Activated CD4-positive, CD25-positive, alpha-beta regulatory T cell treated with anti-CD3 and anti-CD28 coated beads, Interleukin-2, amount 50 U/mL, for 72 hours (primary cell): ENCODE measurements around the gene KRTAP9-7.
A peak's percentile ranks its signal among the peaks of the same experiment; 100 is the strongest.

Source experiments
- DNase-seq: peaks from one replicate; pipeline ENCODE4 v3.0.0; 2021

Gene KRTAP9-7

DNA sequence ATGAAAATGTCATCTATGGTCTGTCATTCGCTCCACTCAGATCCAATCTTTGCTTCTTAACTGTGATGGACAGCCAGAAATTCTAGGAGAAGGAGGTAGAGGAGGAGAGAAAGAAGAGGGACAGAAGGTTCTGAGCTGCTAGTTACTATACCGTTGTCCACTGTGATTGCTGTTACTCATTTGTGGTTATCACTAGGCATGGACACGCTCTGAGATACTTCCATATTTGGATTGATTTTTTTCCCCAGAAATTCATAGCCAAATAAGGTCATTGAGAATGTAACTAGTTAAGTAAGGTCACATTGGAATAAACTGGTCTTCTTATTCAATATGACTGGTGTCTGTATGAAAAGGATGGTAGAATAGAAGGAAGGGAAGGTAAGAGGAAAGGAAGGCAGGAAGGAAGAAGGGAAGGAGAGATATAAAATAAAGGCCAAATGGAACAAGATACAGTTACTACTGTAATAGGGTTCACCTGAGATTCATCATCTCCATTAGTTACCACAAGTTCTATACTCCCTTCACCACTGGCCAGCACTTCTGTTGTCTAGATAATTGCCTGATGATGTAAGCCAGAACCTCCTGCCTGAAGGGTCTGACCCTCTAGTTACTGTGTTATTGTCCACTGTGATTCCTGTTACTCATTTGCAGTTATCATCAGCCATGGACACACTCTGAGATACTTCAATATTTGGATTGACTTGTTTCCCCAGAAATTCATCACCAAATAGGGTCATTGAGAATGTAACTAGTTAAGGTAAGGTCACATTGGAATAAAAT is 2.9 kb downstream of the KRTAP9-7 start:
- DNase-seq, result no peak

GRCh38 chr17:41284043-41284442 is 8.5 kb downstream of the KRTAP9-7 start:
- no peak for DNase-seq

GRCh38 chr17:41284546-41284945 is 9.0 kb downstream of the KRTAP9-7 start:
- no peak for DNase-seq

- no peak for DNase-seq
These were observed 11.6 kb downstream of the KRTAP9-7 start for GRCh38 chr17:41287050-41287449.

- DNase-seq, result no peak
These were observed 18.5 kb downstream of the KRTAP9-7 start for GRCh38 chr17:41294016-41294415.

- DNase-seq, result no peak
These were observed 21.3 kb downstream of the KRTAP9-7 start for GRCh38 chr17:41296846-41297245.

- no peak for DNase-seq
These were observed 23.1 kb downstream of the KRTAP9-7 start for GRCh38 chr17:41298458-41299135.

DNA sequence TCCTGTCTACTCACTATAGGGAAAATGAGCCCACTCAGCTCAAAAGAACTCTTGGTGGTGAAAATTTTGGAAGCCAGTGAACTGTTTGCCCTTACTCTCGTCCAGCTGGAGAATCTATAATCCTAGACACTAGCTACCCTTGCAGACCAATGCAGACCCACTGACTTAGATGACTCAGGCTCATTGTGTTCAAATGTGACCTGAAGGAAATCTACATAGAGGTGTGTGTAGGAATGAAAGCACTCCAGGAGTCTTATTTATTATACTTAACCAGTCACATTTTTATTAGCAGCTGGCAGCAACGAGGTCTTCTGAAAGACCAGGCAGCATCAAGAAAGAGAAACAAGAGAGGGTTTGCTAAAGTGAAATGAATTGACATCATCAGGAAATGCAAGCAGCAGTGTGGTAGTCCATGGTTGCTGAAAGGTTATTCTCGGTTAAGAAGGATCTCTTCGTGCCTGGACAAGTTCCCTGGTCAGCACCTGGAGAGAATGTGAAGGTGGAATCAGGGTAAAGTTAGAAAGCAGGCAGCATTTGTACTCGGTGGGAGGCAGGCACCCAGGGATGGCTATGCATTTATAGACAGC is 25.8 kb downstream of the KRTAP9-7 start:
- no peak for DNase-seq

- no peak for DNase-seq
These were observed 26.7 kb downstream of the KRTAP9-7 start, which contains the start of gene KRTAP29-1 for GRCh38 chr17:41301916-41302901. KRTAP29-1 (minus strand) TSS chr17:41302851; CDS start chr17:41302851, 0 bp downstream.

DNA sequence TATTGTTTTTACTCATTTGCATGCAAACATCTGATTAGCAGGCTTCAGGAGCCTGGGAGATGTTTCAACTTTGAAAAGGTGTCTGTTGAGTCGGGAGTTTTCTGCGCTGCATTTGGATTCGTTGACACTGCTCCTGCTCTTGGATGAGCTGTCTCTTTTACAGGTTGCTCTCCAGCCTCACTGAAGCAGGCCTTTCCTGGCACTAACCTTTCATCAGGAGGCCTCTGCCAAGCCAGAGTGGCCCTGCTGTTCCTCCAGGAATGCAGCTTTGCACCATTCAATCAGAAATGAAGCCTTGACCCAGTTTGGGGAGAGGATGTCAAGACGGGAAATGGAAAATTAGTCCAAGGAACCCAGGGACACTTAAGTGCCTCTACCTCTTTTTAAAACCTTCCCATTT is 27.5 kb downstream of the KRTAP9-7 start:
- DNase-seq, result no peak

DNA sequence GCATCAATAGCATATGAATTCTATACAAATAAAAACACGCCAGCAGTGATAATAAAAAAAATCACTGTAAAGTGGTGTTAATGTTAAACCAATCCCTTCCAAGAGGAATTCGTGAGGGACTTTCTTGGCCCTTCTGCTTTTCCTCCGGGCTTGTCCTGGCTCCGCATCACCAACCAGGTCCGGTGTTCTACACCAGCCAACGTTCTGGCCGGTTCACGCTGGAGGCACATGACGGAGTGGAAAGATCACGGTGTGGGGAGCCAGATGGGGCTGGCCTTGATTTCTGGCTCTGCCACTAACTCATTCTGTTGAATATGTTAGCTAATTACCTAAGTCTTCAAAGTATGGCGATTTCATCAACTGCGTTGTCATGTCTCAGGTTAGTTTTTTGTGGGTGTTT is 28.6 kb downstream of the KRTAP9-7 start:
- no peak for DNase-seq

DNA sequence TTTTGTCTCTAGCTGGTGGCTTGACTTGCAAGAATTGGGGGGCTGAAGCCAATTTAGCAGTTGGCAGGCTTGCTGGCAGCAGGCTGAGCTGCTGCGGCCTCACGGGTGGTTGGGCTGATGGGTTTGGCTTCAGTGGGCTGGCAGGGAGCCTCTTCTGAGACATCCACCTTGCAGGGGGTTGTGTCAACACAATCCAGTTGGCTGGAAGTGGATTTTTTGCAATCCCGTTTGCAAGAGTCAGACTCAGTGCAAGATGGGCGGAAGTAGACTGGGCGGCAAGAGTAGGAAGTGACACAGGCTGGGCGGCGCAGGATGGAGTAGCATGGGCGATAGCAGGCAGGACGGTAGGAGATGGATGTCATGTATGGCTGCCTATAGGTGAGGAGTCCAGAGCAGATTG is 32.1 kb downstream of the KRTAP9-7 start:
- DNase-seq, result no peak

- DNase-seq, result peak; percentile 70
These were observed 32.9 kb downstream of the KRTAP9-7 start for GRCh38 chr17:41308251-41308917.

DNA sequence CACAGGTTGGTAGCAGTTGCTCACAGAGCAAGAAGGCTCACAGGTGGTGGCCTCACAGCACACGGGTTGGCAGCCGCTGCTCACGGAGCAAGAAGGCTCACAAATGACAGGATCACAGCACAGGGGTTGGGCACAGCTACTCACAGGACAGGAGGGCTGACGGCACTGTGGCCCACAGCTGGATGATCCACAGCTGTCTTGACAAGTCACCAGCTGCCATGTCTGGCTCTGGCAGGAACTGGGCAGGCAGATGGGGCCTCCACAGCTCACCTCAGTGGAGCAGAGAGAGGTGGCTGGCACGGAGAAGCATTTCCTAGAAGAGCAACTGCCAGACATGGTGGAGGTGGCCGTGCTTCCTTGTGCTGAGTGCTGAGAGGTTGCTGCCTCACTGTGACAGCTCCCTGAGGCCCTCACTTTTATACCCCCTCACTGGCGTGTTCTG is 33.4 kb downstream of the KRTAP9-7 start, which contains the start of gene KRTAP16-1:
KRTAP16-1 (minus strand) TSS at position 392 of the 442 bp plus-strand sequence; CDS start at position 336, 56 bp downstream.
- DNase-seq, result peak; percentile 54

DNA sequence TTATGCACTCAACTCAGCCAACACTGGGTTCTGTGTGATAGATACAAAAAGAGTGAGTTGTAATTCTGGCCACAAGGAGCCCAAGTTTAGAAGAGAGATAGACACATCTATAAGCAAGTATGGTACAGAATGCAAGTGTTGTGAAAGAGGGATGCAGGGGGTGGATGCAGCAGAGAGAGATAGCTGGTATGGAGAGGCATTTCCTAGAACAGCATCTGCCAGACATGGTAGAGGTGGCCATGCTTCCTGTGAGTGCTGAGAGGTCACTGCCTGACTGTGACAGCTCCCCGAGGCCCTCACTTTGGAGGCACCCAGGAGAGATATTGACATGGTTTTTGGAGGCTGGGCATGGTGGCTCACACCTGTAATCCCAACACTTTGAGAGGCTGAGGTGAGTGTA is 35.6 kb downstream of the KRTAP9-7 start:
- no peak for DNase-seq

DNA sequence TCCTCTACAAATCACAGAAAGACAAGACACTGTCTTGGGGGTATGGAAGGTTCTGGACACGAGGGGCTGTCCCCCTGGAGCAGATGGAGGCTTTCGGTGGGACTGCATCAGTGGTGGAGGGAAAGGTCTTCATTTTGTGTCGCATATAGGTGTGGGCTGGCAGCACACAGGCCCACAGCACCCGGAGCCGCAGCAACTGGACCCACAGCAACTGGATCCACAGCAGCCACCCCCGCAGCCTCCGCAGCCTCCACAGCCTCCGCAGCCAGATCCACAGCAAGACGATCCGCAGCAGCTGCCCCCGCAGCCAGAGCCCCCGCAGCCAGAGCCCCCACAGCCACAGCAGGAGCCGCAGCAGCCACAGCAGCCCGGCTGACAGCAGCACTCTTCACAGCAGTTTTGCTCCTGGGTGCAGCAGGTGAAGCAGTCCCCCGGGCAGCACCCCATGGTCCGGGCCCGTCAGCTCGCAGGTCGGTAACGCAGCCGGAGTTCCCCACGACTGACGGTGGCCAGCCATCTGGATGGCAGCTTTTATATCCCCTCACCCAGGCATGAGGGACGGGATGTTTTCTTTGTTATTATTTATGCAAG is 39.8 kb downstream of the KRTAP9-7 start, which contains the start of gene KRTAP17-1:
KRTAP17-1 (minus strand) TSS at position 507 of the 591 bp plus-strand sequence; CDS start at position 447, 60 bp downstream.
- DNase-seq, result no peak

DNA sequence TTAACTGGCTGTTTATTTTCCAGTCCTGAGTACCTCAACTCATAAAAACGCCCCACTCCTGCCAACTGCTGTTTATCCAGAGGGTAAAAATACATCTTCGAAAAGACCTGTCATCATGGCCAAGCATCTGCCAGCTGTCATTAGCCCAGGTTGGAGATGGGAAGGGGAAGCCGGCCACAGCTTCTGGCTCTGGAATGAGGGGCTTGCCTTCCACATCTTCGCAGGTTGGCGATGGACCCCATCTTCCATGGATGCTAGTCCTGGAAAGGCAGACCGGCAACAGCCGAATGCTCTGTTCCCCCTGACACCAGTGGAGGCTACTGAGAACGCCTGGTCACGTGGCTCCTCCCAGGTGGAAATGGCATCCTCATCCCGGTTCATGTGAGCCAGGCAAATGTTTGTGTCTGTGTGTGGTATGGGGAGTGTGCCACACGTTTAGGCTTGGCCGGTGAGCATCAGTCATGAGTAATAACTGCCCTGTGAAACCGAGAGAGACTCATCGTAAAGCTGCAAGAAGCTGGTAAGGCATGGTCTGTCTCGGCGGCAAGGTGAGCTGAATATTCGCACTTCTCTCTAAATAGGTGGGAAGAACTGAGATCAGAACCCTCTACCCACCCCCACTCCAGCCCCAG is 40.4 kb downstream of the KRTAP9-7 start:
- DNase-seq, result no peak

- no peak for DNase-seq
These were observed 42.7 kb downstream of the KRTAP9-7 start for GRCh38 chr17:41318231-41318630.

DNA sequence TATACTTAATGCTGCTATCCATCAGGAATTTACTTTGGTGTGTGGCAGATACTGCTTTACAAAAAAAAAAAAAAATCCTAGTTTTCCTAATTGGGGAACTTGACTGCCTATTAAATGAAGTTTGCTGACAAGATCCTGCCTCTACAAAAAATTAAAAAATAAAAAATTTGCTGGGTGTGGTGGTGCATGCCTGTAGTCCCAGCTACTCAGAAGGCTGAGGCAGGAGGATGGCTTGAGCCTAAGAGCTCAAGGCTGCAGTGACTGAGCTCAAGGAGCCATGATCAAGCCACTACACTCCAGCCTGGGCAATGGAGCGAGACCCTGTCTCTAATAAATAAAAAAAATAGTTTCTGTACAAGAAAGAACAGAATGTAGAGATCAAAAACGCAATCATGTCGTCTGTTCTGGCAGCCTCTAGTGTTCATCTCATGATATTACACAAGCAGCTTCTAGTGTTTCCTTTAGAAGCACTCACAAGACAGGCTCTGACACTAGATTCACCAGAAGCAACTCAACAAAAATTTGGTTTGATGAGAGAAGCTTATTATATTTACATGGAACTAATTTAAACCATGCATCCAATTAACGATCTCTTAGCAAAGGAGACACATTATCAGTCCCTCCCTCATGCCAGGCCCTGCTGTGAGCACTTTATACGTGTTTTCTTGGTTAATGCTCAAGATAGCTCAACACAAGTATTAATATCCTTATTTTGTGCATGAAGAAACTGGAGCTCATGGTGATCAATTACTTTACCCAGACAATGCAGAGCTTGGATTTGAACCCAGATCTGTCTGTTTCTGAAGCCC is 46.8 kb downstream of the KRTAP9-7 start:
- DNase-seq, result no peak
